Sigmoid colon (tissue), 7 donors: ENCODE measurements around the gene ARHGEF19. TPM values are rescaled to one million over a fixed set of nuclear protein-coding genes. Genes with fewer than 3 reads are reported as not detected.

Experiments used
- DNase-seq: peaks from one replicate; pipeline ENCODE4 v3.0.0-alpha.2; 2019
- H3K27ac ChIP-seq, 4 donors: fragments of 200-600 bp; sonication (generic); one replicate each; pipeline ENCODE4 v1.5.1; 2016 to 2019; ENCODE audit warnings: mild to moderate bottlenecking in 1 of 4
- H3K27me3 ChIP-seq, 3 donors: fragments of 200-600 bp; sonication (generic); one replicate each; pipeline ENCODE4 v1.5.1; 2019; ENCODE audit warnings: mild to moderate bottlenecking in 1 of 3
- H3K36me3 ChIP-seq, 4 donors: fragments of 200-600 bp; sonication (generic); one replicate each; pipeline ENCODE4 v1.5.1; 2016 to 2019
- H3K4me1 ChIP-seq, 4 donors: fragments of 200-600 bp; sonication (generic); one replicate each; pipeline ENCODE4 v1.5.1; 2017 to 2019
- H3K4me3 ChIP-seq, 4 donors: fragments of 200-600 bp; sonication (generic); one replicate each; pipeline ENCODE4 v1.5.1; 2017 to 2019; ENCODE audit warnings: mild to moderate bottlenecking in 2 of 4, moderate library complexity in 1 of 4
- H3K9me3 ChIP-seq, 4 donors: fragments of 200-600 bp in 3 of 4; sonication (generic) in 3 of 4; one replicate each; pipeline versions ENCODE4 v1.5.1 to v1.6.1; 2013 to 2019
- CTCF ChIP-seq, 4 experiments: fragments of 450-650 bp in 3 of 4; fragments of 200-600 bp in 1 of 4; IDR thresholded peaks; one replicate each; pipeline ENCODE4 v1.5.1; 2016 to 2019; ENCODE audit warnings: antibody characterized with exemption in 4 of 4, mild to moderate bottlenecking in 3 of 4, moderate library complexity in 2 of 4
- EP300 ChIP-seq, 4 donors: sonication (generic); formaldehyde crosslinking; IDR thresholded peaks; one replicate each; pipeline ENCODE4 v1.6.1; 2017; ENCODE audit warnings: antibody characterized with exemption in 4 of 4
- POLR2A ChIP-seq, 2 donors: fragments of 450-650 bp; IDR thresholded peaks; one replicate each; pipeline ENCODE4 v1.6.1; 2016; ENCODE audit warnings: antibody characterized with exemption in 2 of 2, mild to moderate bottlenecking in 2 of 2, moderate library complexity in 2 of 2
- POLR2AphosphoS5 ChIP-seq, 4 donors: sonication (generic); formaldehyde crosslinking; IDR thresholded peaks; one replicate each; pipeline ENCODE4 v1.6.1; 2017; ENCODE audit warnings: antibody characterized with exemption in 4 of 4
- WGBS, 2 donors: extraction: QIAGEN DNeasy Blood & Tissue Kit; methylation state at CpG; one replicate each; pipeline ENCODE4 v1.1.7; 2013; 5-methylcytosine and 5-hydroxymethylcytosine counted together
- intact Hi-C: fragments of 100-400 bp; cut with DNase I; formaldehyde crosslinking; loops from one replicate; pipeline ENCODE4 v1.15.1; 2023
- polyA plus RNA-seq, 3 donors: library from polyadenylated mRNA; stranded (reverse); fragments of 200-250 nt; gene quantifications; one replicate each; pipeline ENCODE4 v1.2.3, GENCODE V29; 2013
- total RNA-seq, 4 donors: library from RNA; depleted of rRNA; stranded (reverse); fragments of >200 nt; gene quantifications; one replicate each; pipeline ENCODE4 v1.1.0, GENCODE V29; 2016
- donor health status: healthy with polysubstance abuse.
- donor health status: Bipolar disorder and iron deficiency.
- donor health status: healthy.

Gene ARHGEF19
- total and polyA plus RNA-seq, 7 donors, result 2.5 to 10.8 (median 4.0) TPM; not detected in 1

- Histone ChIP-seq H3K36me3 (no peaks in the 10 kb centered on the region), H3K9me3 (no peaks in the 10 kb centered on the region), H3K4me1 (peaks cover 0 to 89% (median 80%) of the 10 kb centered on the region in 4 donors), H3K27me3 (no peaks in the 10 kb centered on the region), H3K4me3 (no peak overlapping the region), H3K27ac (peak overlapping the region; percentile 50 to 92 (median 88))
- TF ChIP-seq CTCF (IDR thresholded peaks at IDR 0.05) (no peak), EP300 (IDR thresholded peaks at IDR 0.05) (peak in 1 of 4 donors; percentile 14), POLR2AphosphoS5 (IDR thresholded peaks at IDR 0.05) (peak; percentile 24 to 68 (median 56))
- intact Hi-C loops, result no loop called here
- 44 to 77% methylated on average over 19 of the region's 19 CpGs for WGBS, 2 donors
- no peak for DNase-seq
These were observed 33.6 kb downstream of the ARHGEF19 start for GRCh38 chr1:16178596-16179497.

- no peak for TF ChIP-seq EP300 (IDR thresholded peaks at IDR 0.05)
- no peak for TF ChIP-seq POLR2A (IDR thresholded peaks at IDR 0.05)
- TF ChIP-seq CTCF (IDR thresholded peaks at IDR 0.05), result no peak
- no peak for TF ChIP-seq POLR2AphosphoS5 (IDR thresholded peaks at IDR 0.05)
- Histone ChIP-seq H3K4me1 (peaks cover 0 to 92% (median 81%) of the 10 kb centered on the region in 4 donors), H3K27me3 (no peaks in the 10 kb centered on the region), H3K36me3 (no peaks in the 10 kb centered on the region), H3K27ac (peak overlapping the region; percentile 83 to 92 (median 88)), H3K4me3 (no peak overlapping the region), H3K9me3 (no peaks in the 10 kb centered on the region)
- WGBS, 2 donors, result 91 to 93% methylated on average over 4 of the region's 4 CpGs
- intact Hi-C loops, result no loop called here
- no peak for DNase-seq
These were observed 35.1 kb downstream of the ARHGEF19 start for GRCh38 chr1:16177306-16177705.

- Histone ChIP-seq H3K36me3 (no peaks in the 10 kb centered on the region), H3K4me3 (no peak overlapping the region), H3K9me3 (no peaks in the 10 kb centered on the region), H3K27ac (peak overlapping the region; percentile 83 to 92 (median 88)), H3K27me3 (no peaks in the 10 kb centered on the region), H3K4me1 (peaks cover 0 to 86% (median 75%) of the 10 kb centered on the region in 4 donors)
- intact Hi-C loops, result no loop called here
- 75 to 76% methylated on average over 7 of the region's 7 CpGs for WGBS, 2 donors
- DNase-seq, result no peak
- TF ChIP-seq POLR2AphosphoS5 (IDR thresholded peaks at IDR 0.05) (no peak), EP300 (IDR thresholded peaks at IDR 0.05) (no peak), POLR2A (IDR thresholded peaks at IDR 0.05) (no peak), CTCF (IDR thresholded peaks at IDR 0.05) (no peak)
These were observed 35.8 kb downstream of the ARHGEF19 start for GRCh38 chr1:16176653-16177052.

- peaks cover 0 to 78% (median 67%) of the 10 kb centered on the region in 4 donors for H3K4me1 ChIP-seq
- DNase-seq, result peak; percentile 97
- no peaks in the 10 kb centered on the region for H3K9me3 ChIP-seq
- H3K4me3 ChIP-seq, result no peak overlapping the region
- TF ChIP-seq CTCF (IDR thresholded peaks at IDR 0.05) (no peak), POLR2A (IDR thresholded peaks at IDR 0.05) (no peak), POLR2AphosphoS5 (IDR thresholded peaks at IDR 0.05) (peak; percentile 23 to 74 (median 58)), EP300 (IDR thresholded peaks at IDR 0.05) (no peak)
- no peaks in the 10 kb centered on the region for H3K36me3 ChIP-seq
- WGBS, 2 donors, result 14 to 39% methylated on average over 24 of the region's 24 CpGs
- intact Hi-C loops, result no loop called here
- H3K27ac ChIP-seq, result peak overlapping the region; percentile 83 to 92 (median 88)
- no peaks in the 10 kb centered on the region for H3K27me3 ChIP-seq
These were observed 36.6 kb downstream of the ARHGEF19 start for GRCh38 chr1:16175610-16176553.
